RCC 7860 (cell line): ENCODE results near the gene CLMP.
"Not testable (repeated sequence)": the region's sequence is repeated elsewhere in the genome, so short reads cannot be mapped to it uniquely, and the experiment has no call there.

ENCODE experiments used
- DNase-seq: peaks from one replicate; pipeline ENCODE4 v3.0.0-alpha.2; 2015; ENCODE audit warnings: low spot score
- FAIRE-seq: peaks from 2 replicates; lab custom pipeline; 2012; peaks lifted over from hg19 to GRCh38; lab: Jason Lieb, UNC

CLMP gene

DNA sequence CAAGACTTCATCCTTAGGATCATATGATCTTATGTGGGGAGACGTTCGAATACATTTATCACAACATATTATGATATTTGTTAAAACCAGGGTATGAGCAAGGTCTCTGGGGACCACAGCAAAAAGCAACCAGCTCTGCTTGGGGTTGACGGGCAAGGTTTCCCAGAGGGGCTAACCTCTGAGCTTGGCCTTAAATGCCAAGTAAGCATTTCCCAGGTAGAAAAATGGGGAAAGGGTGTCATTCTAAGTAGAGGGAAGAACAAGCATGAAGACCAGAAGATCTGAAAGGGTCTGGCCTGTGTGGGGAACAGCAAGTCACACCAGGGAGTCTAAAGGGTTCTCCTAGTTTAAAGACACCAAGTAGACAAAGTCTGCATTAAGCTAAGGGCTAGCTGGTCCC is 24.1 kb downstream of the CLMP start:
- FAIRE-seq (no peak), DNase-seq (no peak)

DNA sequence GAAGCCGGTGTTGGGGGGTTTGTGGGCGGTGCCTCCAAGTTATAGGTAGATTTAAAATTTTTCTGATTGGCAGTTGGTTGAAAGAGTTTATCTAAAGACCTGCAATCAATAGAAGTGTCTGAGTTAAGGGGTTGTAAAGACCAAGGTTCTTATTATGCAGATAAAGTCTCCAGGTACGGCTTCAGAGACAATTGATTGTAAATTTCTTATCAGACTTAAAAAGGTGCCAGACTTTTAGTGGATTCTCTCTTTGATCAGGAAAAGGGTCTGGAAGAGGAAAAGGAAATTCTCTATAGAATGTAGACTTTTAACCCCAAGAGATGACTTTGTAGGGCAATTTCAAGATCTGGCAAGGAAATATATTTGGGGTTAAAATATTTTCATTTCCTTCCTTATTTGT is 25.2 kb downstream of the CLMP start:
- DNase-seq (no peak), FAIRE-seq (no peak)

DNA sequence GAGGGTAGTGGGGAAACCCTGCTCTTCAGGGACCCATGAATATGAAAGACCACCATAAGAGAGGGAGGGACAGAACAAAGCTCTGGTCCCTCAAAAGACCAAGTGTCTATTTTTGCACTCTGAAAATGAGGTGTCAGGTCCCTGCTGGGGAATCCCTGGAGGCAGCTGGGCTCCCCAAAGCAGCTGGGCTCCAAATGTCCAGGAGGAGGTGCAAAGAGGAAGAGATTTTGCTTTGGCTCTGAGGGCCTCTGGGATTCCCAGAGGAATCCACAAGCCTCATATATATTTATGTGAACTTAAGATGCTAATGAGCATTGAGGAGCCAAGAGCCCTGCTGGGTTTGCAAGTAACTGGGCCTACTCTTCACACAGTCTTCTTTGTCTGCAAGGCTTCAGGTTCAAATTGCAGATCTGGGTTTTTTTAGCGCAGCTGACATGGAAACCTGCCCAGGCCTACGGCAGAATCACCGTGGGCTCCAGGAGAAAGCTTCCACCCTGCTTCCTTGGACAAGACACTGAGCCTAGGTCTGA is 26.0 kb downstream of the CLMP start:
- FAIRE-seq (no peak), DNase-seq (no peak)

DNA sequence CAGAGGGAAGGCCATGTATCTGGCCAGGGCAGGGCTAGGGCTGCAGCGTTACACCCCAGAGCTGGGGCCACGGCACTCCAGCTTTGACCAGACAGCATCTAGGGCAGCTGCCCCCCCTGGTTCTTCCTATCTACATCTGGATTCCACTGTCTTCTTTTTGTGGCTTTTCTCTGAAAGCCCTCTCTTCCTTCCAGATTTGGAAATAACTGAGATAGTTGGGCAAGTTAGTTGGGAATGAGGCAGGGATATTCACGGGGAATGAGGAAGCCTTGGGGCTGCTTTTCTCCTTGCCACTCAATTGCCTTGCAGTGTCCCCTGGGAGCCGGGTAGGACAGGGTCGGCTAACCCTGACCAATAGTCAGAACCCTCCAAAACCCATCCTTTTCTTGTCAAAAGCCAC is 26.8 kb downstream of the CLMP start:
- FAIRE-seq (no peak), DNase-seq (no peak)

DNA sequence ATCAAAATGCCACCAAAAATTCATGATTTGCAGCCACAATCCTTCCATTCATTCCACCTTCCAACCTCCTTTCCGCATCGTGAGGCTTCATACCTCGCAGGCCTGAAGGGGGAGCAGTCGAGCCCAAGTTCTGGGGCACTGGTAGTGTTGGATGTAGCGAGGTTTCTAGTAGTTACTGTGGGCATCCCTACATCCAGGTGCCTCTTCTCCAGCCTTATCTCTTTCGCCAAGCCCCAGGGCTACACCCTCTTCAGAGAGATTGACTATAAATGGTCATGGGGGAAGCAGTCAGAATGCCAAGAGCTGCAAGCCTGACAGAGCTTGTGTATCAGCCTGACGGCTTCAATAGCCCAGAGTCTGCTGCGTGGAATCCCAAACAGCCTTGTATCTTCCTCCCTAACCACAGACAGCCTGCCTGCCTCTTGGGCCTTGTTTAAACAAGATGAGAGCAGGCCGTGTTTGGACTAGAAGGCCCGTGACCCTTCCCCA is 28.9 kb downstream of the CLMP start:
- no peak for DNase-seq

DNA sequence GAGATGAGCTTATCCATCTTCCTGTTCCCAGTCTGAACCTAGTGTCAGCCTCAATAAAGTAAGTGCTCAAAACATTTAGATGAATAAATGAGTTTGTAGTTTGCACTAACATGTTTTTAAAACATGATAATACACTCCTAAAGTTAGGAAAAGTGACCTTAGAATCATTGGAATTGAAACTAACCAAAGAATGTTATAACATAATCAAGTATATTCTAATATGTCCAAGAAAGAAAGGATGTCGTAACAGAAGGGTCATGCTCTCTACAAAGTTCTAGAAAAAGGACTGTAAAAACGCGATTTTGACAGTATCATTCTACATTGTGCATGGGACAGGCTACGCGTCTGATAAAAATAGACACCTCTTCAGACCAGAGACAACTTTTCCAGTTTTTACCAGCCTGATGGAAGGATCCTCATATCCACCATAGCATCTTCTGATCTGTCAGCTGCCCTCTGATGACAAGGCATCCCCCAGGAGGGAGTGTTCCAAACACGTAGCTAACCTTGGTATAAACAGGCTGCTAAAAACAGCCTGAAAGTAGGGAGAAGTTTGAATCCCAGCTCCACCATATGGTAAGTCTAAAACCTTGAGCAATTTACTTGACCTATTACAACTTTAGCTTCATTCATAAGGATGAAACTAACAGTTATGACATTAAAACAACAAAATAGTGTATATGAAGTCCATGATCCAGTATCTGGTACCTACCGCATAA is 30.2 kb downstream of the CLMP start:
- no peak for FAIRE-seq
- DNase-seq = no peak

More for the DNA sequence above, 28.9 kb downstream of the CLMP start:
- no peak for FAIRE-seq

DNA sequence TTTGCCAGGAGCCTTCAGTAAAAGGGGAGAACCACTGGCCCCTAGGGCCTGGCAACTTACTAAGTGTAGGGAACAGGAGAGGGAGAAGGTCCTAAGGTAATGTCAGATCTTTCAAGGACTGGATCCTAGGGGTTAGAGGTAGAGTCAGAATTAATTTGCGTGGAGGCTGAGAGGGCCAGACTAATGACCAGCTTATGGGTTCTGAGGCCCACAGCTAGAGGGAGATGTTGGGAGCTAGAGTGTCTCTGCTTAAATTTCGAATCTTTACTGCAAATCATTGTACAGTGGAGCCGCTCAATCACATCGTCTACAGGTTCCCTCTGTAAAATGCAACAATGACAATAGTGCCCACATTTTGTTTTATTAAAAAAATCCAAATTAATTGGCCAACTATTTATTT is 31.4 kb downstream of the CLMP start:
- FAIRE-seq (no peak), DNase-seq (no peak)

DNA sequence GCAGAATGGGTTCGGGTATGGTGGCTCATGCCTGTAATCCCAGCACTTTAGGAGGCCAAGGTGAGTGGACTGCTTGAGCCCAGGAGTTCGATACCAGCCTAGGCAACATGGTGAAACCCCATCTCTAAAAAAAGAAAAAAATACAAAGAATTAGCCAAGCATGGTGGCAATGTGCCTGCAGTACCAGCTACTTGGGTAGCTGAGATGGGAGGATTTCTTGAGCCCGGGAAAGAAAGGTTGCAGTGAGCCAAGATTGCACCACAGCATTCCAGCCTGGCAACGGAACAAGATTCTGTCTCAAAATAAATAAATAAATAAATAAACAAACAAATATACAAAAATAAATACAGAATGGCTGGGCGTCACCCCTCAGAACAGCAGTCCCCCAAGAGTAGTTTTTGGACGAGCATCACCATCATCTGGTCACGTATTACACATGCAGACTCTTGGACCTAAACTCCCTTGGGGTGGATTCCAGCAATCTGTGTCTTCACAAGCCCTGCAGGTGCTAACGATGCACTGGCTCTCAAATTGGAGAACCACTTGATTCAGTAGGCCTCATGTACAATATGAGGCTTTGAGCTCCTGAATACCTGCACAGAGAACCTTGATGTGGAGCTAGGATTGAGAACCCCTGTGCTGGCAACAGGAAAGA is 33.5 kb downstream of the CLMP start:
- FAIRE-seq (no peak), DNase-seq (no peak)

DNA sequence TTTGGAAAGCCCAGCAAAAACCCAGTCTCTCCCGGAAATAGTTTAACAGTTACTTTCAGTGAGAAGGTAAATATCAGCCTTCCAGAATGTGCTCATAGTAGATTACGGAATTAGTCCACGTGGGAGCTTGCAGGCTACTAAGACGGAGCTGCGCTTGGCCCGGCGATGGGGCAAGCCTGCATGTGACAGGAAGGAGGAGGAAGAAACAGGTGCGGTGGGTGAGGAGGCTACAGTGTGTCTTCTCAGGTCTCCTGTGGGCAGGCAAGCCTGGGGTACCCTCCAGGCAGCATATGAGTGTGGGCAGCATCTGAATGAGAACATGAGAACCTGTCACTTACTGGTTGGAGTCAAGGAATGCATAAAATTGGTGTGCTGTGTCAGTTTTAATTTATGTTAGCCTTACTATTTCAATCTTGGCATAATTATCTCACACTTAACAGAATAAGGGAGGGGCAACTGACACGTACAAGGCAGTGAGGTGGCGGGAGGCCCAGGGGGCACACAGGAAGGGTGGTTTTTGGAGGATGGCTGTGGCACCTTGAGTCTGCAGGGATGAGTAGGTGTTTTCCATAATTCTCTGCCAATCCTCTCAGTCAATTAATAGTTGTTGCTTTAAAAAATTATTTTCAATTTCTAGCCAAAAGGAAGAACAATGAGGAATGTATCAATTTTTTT is 35.7 kb downstream of the CLMP start:
- no peak for FAIRE-seq

DNA sequence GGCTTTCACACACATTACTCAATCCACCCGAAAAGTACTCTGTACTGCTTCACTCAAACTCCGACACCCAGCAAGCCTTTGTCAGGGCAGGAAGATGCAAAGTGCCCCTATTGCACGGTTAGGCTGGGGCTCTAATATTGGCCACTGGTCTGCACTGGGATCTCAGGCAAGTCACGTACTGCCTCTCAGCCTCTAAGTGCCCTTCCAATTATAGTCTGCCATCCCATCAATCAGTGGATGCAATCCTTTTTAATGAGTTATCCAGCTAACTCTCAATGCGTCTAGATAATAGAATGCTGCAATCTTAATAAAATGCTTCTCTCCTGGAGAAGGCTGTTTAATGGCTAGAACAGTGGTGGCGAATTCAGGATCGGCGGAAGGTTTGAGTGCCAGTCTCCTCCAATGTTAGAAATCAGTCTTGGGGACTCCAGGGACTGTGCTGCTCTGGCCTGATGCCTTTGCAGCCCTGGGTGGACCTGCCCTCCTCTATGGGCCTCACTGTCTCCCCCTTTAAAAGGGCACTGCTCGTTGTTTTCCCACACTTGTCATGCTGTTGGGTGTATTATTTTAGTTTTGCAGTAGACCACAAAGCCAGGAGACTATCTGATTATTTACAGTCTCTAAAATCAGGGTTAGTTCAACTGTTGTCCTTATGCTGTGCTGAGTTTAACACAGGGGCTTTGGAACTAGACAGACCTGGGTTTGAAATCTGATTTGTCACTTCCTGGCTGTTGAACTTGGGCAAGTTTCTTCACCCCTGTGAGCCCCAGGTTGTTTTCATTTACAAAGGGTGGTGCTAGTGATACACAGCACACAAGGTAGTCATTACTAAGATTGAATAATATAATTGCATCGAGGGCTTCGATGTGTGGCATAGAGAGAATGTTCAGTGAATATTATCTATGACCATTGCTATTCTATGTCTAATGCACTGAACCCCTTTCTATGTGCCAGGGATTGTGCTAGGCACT is 36.7 kb downstream of the CLMP start:
- DNase-seq = no peak
- FAIRE-seq = no peak

More for the DNA sequence above, 35.7 kb downstream of the CLMP start:
- no peak for DNase-seq

DNA sequence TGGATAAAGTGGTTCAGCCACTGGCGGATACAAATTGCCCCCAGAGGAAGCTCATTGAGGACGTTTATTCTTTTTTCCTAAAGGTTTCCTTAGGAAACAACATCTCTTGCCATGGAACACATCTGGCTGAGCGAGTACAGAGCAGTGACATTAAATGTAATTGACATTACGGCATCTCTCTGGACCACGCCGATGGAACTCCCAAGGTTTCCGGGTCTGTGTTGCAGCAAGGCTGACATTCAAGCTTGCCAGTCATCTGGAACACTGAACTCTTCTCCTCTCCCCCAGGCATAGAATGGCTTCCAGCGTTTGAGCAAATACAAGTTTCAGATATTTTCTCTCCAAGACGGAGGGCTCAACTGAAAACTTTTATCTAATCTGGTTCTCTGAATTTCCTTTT is 42.1 kb downstream of the CLMP start:
- no peak for DNase-seq
- FAIRE-seq = no peak

DNA sequence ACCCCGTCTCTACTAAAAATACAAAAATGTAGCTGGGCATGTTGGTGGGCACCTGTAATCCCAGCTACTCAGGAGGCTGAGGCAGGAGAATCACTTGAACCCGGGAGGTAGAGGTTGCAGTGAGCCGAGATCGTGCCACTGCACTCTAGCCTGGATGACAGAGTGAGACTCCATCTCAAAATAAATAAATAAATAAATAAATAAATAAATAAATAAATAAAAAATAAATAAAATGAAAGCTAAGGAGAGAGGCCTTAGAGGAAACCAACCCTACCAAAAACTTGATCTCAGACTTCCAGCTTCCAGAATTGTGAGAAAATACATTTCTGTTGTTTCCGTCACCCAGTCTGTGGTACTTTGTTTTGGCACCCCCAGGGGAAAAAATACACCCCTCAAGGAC is 42.7 kb downstream of the CLMP start:
- not testable (repeated sequence) for DNase-seq, FAIRE-seq

DNA sequence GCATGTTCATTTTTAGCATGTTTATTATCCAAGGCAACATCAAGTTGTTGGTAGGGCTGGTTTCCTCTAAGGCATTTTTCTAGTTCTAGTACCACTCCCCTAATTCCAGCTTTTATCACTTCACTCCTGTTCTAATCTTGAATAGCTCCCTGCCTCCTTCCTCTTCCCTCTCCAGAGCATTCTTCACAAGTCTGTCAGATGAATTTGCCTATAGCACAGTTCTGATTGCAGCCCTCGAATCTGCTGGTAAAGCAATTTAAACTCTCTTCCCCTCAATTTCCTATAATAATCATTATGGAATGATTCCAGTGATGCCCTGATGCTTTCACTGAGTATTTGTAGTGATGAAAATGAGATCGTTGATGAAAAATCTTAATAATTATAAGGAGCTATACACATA is 43.3 kb downstream of the CLMP start:
- DNase-seq (no peak), FAIRE-seq (no peak)

DNA sequence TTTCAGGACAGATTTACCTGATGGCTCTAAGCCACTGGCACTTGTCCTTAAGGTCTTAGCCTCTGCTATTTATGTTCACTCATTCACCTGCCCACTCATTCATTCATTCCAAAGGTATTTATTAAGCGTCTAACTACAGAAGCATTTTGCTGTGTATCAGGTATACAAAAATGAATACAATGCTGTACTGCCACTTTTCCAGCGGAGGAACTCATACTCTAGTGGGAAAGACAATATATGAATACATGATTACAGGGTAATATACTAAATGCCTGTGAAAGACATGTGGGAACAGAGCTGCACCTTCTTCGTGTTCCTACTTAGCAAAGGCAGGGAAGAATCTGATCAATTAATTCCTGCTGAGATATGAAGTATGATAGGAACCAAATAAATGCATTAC is 43.7 kb downstream of the CLMP start:
- FAIRE-seq (no peak), DNase-seq (no peak)

DNA sequence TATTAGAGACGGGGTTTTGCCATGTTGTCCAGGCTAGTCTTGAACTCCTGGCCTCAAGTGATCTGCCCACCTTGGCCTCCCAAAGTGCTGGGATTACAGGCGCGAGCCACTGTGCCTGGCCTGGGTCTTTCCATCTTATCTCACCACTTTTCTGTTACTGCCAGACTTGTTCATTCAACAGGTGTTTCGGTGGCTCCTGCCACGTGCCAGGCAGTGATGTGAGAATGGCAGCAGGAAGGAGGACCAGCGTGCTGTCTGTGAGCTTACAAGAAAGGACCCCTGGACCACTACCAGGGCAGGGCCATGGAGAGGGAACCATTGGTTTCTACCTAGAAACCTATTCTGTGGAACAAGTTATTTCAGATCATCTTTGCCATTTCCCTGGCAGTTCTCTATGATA is 44.2 kb downstream of the CLMP start:
- DNase-seq = no peak
- no peak for FAIRE-seq

DNA sequence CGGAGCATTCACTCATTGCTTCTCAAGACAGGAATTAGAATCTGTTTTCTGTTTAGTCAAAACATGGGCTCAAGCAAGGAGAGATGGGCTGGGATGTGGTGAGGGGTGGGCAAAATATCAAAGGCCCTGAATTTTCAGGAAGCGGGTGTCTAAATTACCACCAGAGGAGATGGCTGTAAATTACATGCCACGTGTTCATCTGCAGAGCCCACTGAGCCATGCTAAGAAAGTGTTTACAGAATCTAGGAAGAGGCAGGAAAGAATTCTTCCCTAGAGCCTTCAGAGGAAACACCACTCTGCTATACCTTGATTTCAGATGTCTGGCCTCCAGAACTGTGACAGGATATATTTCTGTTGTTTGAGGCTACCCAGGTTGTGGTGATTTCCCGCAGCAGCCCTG is 46.1 kb downstream of the CLMP start:
- no peak for FAIRE-seq
- DNase-seq = no peak

DNA sequence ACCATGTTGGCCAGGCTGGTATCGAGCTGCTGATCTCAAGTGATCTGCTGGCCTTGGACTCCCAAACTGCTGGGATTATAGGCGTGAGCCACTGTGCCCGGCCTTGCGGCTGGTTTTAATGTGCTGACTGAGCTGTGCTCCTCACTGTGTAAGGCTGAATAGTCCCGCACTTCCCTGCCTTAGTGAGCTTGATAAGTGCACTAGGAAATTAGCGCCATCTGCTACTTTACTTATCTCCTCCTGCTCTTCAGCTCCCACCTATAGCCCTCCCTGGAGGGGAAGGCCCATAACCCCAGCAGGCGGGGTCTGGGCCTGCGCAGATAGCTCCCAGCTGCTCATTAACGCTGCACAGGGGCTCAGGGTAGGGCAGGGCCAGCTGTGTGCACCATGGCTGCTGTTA is 49.4 kb downstream of the CLMP start:
- no peak for FAIRE-seq
- peak; percentile 14 for DNase-seq

DNA sequence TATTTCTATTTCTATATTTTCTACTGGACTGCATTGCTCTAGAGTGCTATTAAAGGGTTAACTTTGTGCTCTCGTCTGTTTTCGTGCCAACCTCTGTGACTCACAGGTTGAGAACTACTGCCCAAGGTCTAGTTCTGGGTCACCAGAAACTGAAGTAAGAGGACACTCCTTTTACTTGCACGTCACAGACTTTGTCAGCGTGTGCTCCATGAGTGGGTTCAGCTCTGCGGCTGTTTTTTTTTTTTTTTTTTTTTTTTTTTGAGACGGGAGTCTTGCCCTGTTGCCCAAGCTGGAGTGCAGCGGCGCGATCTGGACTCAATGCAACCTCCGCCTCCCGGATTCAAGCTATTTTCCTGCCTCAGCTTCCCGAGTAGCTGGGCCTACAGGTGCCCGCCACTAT is 49.8 kb downstream of the CLMP start:
- FAIRE-seq = peak; percentile 95
- DNase-seq = peak; percentile 93

DNA sequence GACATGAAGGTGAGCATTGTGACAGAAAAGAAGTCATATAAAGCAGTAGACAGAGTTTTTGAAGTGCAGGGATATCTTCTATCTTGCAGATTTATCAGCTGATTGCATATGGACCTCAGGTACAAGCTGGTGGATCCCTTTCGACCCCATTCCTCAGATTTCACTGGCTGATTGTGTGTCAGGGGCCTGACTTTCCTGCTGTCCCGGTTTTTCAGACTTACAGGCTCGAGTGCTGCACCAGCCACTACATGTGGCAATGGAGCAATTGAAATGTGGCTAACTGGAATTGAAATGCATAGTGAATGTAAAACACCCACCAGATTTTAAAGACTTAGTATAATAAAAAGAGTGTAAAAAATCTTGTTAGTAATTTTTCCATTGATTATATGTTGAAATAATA is 50.3 kb downstream of the CLMP start:
- no peak for FAIRE-seq

DNA sequence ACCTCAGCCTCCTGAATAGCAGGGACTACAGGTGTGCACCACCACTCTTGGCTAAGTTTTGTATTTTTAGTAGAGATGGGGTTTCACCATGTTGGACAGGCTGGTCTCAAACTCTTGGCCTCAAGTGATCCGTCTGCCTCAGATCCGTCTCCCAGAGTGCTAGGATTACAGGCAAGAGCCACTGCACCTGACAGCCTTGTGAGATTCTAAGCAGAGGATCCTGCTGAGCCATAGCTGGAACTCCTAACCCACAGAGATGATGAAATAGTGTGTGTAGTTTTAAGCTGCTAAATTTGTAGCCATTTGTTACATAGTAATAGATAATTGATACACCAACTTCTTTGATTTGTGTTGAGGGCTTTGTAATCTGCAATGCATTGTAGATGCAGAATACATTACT is 51.1 kb downstream of the CLMP start:
- no peak for DNase-seq
- FAIRE-seq = no peak

More for the DNA sequence above, 50.3 kb downstream of the CLMP start:
- DNase-seq = no peak

DNA sequence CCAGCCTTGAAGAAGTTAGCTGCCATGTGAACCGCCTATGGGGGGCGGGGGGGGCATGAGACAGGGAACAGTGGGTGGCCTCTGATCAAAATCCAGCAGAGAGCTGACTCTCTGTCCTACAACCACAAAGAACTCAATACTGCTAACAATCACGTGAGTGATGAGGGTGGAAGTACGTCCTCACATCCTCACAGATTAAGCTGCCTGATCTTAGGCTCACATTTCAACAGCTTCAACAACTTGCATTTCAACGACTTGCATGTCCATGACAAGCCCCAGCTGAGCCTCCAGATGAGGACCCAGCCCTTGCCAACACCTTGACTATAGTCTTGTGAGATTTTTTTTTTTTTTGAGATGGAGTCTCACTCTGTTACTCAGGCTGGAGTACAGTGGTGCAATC is 51.6 kb downstream of the CLMP start:
- no peak for FAIRE-seq
- DNase-seq = no peak
